UCSD-AML1 (cell line): Measurements from ENCODE around the gene ZMYND19.
"Not testable (repeated sequence)": the region's sequence is repeated elsewhere in the genome, so short reads cannot be mapped to it uniquely, and the experiment has no call there.

ENCODE experiments used
- DNase-seq: peaks from one replicate; lab custom pipeline; 2025; ENCODE audit not compliant: unreplicated experiment; lab: John Stamatoyannopoulos, UW

The ZMYND19 gene

GRCh38 chr9:137590469-137591383, at the start of gene ZMYND19:
TSS of gene ZMYND19 (minus strand) at chr9:137590512. CDS start at chr9:137590263, 249 bp downstream.
- peak; percentile 93 for DNase-seq

- no peak for DNase-seq
These were observed 49.2 kb upstream of the ZMYND19 start for GRCh38 chr9:137639303-137640051.

DNA sequence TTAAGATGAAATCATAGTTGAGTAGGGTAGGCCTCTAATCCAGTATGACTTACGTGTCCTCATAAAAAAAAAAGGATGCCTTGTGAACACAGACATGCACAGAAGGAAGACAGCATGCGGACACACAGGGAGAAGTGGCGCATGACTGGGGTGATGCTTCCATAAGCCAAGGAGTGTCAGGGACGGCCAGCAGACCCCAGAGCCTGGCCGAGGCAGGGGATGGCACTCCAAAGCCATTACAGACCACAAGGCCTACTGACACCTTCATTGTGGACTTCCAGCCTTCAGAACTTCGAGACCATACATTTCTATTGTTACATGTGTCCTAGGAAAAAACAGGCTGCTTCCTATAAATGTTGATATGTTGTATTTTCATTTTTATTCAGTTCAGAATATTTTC, 48.4 kb upstream of the ZMYND19 start:
- DNase-seq = no peak

GRCh38 chr9:137634016-137634415, 43.7 kb upstream of the ZMYND19 start:
- DNase-seq = no peak

DNA sequence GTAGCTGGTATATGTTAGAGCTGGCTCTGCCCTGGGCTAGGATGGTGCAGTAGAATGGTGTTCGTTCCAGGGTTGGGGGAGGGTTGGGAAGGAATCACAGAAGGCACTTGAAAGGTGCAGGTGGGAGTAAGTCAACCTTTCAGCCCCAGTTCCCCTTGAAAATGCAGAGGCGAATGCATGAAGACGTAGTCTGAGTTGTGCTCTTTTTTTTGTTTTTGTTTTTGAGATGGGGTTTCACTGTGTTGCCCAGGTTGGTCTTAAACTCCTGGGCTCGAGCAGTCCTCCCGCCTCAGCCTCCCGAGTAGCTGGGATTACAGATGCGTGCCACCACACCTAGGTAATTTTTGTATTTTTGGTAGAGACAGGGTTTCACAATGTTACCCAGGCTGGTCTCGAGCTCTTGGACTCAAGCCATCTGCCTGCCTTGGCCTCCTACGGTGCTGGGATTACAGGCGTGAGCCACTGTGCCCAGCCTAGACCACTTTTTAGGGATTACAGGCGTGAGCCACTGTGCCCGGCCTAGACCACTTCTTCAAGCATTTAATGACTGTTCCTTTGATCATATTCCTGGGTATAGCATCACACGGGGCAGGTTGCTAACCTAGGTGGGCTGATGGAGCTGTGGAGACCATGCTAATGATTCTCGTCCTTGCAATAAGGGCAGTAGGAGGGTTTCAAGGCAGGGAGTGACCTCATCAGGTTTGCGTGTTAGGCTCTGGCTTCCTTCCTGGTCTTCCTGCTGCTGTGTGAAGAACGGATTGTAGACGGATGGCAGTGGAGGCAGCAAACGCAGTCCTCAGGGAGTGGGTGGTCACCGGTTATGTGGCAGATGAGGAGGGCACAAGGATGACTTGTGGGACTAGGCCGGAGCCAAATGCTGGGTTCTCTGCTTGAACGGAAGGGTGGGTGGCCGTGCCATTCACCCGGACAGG, 42.2 kb upstream of the ZMYND19 start:
- peak; percentile 42 for DNase-seq

GRCh38 chr9:137631345-137632229, 41.3 kb upstream of the ZMYND19 start:
- DNase-seq = no peak

- DNase-seq = no peak
These were observed 40.4 kb upstream of the ZMYND19 start for GRCh38 chr9:137630679-137631078.

DNA sequence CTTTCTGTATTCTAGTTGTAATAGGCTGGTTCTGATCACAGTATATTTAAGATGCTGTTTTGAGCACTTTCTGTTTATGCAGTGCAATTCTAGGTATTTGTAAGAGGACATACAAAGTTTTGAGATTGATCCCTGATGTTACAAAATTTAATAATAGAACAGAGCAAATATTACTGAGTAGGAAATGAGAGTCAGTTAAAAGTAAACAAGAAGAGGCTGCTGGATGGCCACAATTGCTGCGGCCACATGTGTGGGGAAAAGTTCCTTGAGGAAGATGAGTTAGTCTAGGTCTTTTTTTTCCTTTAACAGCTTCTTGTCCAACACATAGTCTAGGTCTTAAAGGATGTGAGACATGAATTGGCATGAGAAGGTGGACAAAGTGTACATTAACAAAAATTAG, 39.8 kb upstream of the ZMYND19 start:
- no peak for DNase-seq

DNA sequence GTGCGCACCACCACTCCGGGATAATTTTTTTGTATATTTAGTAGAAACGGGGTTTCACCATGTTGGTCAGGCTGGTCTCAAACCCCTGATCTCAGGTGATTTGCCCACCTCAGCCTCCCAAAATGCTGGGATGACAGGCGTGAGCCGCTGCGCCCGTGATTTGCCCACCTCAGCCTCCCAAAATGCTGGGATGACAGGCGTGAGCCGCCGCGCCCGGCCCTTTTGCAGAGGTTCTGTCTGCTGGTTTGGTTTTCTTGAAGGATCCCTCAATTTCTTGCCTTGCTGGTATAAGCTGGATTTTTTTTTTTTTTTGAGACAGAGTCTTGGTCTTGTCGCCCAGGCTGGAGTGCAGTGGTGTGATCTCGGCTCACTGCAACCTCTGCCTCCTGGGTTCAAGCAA, 37.1 kb upstream of the ZMYND19 start:
- not testable (repeated sequence) for DNase-seq

DNA sequence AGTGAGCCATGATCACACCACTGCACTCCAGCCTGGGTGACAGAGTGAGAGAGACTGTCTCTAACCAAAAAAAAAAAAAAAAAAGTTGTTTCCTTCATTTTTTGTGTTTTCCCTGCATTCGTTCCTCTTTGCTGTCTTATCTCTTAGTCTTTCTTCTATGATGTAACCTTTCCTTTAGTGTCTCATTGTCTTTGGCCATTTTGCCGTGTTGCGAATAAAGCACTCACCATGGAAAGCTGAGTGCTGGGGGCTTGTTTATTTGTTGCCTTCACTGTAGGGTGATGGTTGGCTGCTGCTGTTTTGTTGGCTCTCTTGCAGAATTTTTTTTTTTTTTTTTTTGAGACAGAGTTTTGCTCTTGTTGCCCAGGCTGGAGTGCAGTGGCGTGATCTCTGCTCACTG, 36.2 kb upstream of the ZMYND19 start:
- no peak for DNase-seq

GRCh38 chr9:137622211-137622610, 31.9 kb upstream of the ZMYND19 start:
- not testable (repeated sequence) for DNase-seq

DNA sequence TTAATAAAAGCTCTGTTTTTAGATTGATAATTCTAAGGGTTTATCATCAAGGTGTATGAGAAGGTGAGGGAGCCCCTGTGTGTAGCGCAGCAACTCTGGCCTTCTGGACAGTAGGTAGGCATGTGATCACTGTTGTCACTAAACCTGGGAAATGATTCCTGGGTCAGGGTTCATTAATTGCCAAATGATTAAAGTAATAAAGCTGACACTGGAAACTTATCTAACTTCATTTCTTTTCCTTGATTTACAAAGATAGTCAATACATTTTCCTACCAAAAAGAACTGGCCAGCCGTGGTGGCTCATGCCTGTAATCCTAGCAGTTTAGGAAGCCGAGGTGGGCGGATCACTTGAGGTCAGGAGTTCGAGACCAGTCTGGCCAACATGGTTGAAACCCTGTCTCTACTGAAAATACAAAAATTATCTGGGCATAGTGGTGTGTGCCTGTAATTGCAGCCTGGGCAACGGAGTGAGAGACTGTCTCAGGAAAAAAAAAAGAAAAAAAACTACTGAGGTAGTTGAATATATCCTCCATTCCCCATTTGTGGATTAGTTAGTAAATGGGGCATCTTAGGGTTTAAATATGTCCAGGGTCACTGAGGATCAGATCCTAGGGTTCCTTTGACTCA, 30.9 kb upstream of the ZMYND19 start:
- DNase-seq = no peak

- no peak for DNase-seq
These were observed 30.3 kb upstream of the ZMYND19 start for GRCh38 chr9:137620581-137620980.

- DNase-seq = no peak
These were observed 29.7 kb upstream of the ZMYND19 start for GRCh38 chr9:137620048-137620405.

GRCh38 chr9:137619240-137620047, 29.1 kb upstream of the ZMYND19 start:
- DNase-seq = peak; percentile 32

GRCh38 chr9:137618105-137619067, 28.1 kb upstream of the ZMYND19 start, which contains the start of gene EHMT1:
TSS of gene EHMT1 (plus strand) at chr9:137619005. CDS start at chr9:137619029, 24 bp downstream.
- DNase-seq = peak; percentile 94

- no peak for DNase-seq
These were observed 25.1 kb upstream of the ZMYND19 start for GRCh38 chr9:137615387-137615871.
